ENCODE data around the gene CERKL.

GRCh38 chr2:181683518-181684453, 26.9 kb upstream of the CERKL start:
- TF ChIP-seq CTCF (IDR thresholded peaks at IDR 0.05) = no peak
- TF ChIP-seq POLR2A (IDR thresholded peaks at IDR 0.05) = no peak
